Endothelial cell (in vitro differentiated cells): ENCODE measurements around the gene ARMC10. TPM values are rescaled to one million over a fixed set of nuclear protein-coding genes. Genes with fewer than 3 reads are reported as not detected.
"Not testable (repeated sequence)": the region's sequence is repeated elsewhere in the genome, so short reads cannot be mapped to it uniquely, and the experiment has no call there.

Source experiments
- DNase-seq: peaks from one replicate; pipeline ENCODE4 v3.0.0; 2021; ENCODE audit warnings: low spot score
- H3K27ac Mint-ChIP-seq: one replicate; pipeline ENCODE4 v1.8.0; 2021; ENCODE audit warnings: mixed read lengths, inconsistent platforms; ENCODE audit not compliant: unreplicated experiment
- H3K27me3 Mint-ChIP-seq: one replicate; pipeline ENCODE4 v1.8.0; 2021; ENCODE audit warnings: mild to moderate bottlenecking, moderate library complexity, mixed read lengths, inconsistent platforms; ENCODE audit not compliant: unreplicated experiment
- H3K36me3 Mint-ChIP-seq: one replicate; pipeline ENCODE4 v1.8.0; 2021; ENCODE audit warnings: mild to moderate bottlenecking, low read depth, mixed read lengths, inconsistent platforms; ENCODE audit not compliant: unreplicated experiment
- H3K4me1 Mint-ChIP-seq: one replicate; pipeline ENCODE4 v1.8.0; 2021; ENCODE audit warnings: mild to moderate bottlenecking, mixed read lengths, inconsistent platforms; ENCODE audit not compliant: unreplicated experiment
- H3K4me3 Mint-ChIP-seq: one replicate; pipeline ENCODE4 v1.8.0; 2021; ENCODE audit warnings: mild to moderate bottlenecking, mixed read lengths, inconsistent platforms; ENCODE audit not compliant: unreplicated experiment
- H3K9me3 Mint-ChIP-seq: one replicate; pipeline ENCODE4 v1.8.0; 2021; ENCODE audit warnings: mixed read lengths, inconsistent platforms; ENCODE audit not compliant: unreplicated experiment
- CTCF ChIP-seq: fragments of 200-600 bp; sonication (generic); IDR thresholded peaks from one replicate; pipeline ENCODE4 v1.5.0; 2021; ENCODE audit warnings: antibody characterized with exemption; ENCODE audit not compliant: unreplicated experiment
- total RNA-seq: library from RNA; stranded (reverse); fragmentation: NEBNext Ultra II Directional; extraction: Animal tissue kit (Norgen Biotek cat#: 25700); gene quantifications from one replicate; pipeline ENCODE4 v1.2.1, GENCODE V29; 2021; ENCODE audit not compliant: unreplicated experiment

Gene ARMC10
- total RNA-seq, 1 donor from 2014 or later: 26.0 TPM

GRCh38 chr7:103140685-103141084 lies 65.7 kb downstream of the ARMC10 start:
- H3K4me1 Mint-ChIP-seq: no peaks in the 10 kb centered on the region
- DNase-seq: no peak
- no peak for TF ChIP-seq CTCF
- peaks cover 2% of the 10 kb centered on the region for H3K27me3 Mint-ChIP-seq
- no peaks in the 10 kb centered on the region for H3K36me3 Mint-ChIP-seq
- no peak overlapping the region for H3K27ac Mint-ChIP-seq
- H3K4me3 Mint-ChIP-seq: no peak overlapping the region
- no peaks in the 10 kb centered on the region for H3K9me3 Mint-ChIP-seq

DNA sequence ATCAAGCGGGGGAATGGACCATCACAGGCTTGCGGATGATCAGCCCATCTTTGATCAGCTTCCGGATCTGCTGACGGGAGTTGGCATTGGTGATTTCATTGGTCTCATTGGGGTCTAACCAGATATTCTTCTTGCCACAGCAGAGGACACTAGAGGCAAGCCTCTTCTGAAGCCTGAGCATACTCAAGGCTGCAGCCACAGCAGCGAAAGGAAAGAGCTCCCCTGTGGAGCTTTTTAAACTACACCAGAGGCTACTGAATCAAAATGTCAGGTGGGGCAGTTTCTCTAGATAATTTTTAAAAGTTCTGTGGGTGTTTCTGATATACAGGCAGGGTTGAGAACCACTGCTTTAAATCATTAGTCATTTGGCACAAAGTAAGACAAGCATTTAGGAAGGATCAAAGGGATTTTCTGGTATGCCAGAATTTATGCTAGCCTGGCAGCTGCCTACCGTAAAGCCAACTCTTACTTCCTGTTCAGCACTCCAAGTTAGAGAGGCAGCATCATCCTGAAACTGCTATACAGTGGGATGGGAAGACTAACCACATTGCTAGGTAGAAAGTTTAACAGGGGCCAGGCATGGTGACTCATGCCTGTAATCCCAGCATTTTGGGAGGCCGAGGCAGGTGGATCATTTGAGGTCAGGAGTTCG lies 66.9 kb downstream of the ARMC10 start:
- TF ChIP-seq CTCF: no peak
- H3K36me3 Mint-ChIP-seq: no peaks in the 10 kb centered on the region
- no peaks in the 10 kb centered on the region for H3K4me1 Mint-ChIP-seq
- no peak for DNase-seq
- no peaks in the 10 kb centered on the region for H3K9me3 Mint-ChIP-seq
- no peak overlapping the region for H3K4me3 Mint-ChIP-seq
- H3K27me3 Mint-ChIP-seq: peaks cover 2% of the 10 kb centered on the region
- no peak overlapping the region for H3K27ac Mint-ChIP-seq

- DNase-seq: no peak
- no peaks in the 10 kb centered on the region for H3K36me3 Mint-ChIP-seq
- no peak overlapping the region for H3K4me3 Mint-ChIP-seq
- H3K9me3 Mint-ChIP-seq: no peaks in the 10 kb centered on the region
- H3K4me1 Mint-ChIP-seq: no peaks in the 10 kb centered on the region
- TF ChIP-seq CTCF: no peak
- peaks cover 2% of the 10 kb centered on the region for H3K27me3 Mint-ChIP-seq
- H3K27ac Mint-ChIP-seq: no peak overlapping the region
Observed at GRCh38 chr7:103142494-103142893, 67.6 kb downstream of the ARMC10 start.

GRCh38 chr7:103143868-103144267 lies 68.9 kb downstream of the ARMC10 start:
- no peak overlapping the region for H3K4me3 Mint-ChIP-seq

DNA sequence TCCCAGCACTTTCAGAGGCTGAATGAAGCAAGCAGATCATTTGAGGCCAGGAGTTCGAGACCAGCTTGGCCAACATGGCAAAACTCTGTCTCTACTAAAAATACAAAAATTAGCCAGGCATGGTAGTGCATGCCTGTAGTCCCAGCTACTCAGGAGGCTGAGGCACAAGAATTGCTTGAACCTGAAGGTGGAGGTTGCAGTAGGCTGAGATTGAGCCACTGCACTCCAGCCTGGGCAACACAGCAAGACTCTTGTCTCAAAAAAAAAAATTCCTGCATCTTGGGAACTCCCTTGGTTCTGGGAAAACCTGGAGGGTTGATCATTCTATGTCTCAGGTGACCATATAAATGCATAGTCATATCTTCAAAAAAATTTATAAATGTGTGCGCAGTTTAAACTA lies 69.8 kb downstream of the ARMC10 start:
- H3K4me3 Mint-ChIP-seq, H3K9me3 Mint-ChIP-seq, DNase-seq, H3K27me3 Mint-ChIP-seq, H3K27ac Mint-ChIP-seq, H3K36me3 Mint-ChIP-seq: not testable (repeated sequence)
- peaks cover 15% of the 10 kb centered on the region for H3K4me1 Mint-ChIP-seq

More at GRCh38 chr7:103143868-103144267, 68.9 kb downstream of the ARMC10 start:
- H3K9me3 Mint-ChIP-seq: no peaks in the 10 kb centered on the region
- peaks cover 4% of the 10 kb centered on the region for H3K36me3 Mint-ChIP-seq
- no peak overlapping the region for H3K27ac Mint-ChIP-seq
- peaks cover 6% of the 10 kb centered on the region for H3K27me3 Mint-ChIP-seq
- TF ChIP-seq CTCF: no peak
- no peak for DNase-seq
- peaks cover 11% of the 10 kb centered on the region for H3K4me1 Mint-ChIP-seq
